22Rv1 (cell line): ENCODE data around the gene USP11.
"Not testable (repeated sequence)": the region's sequence is repeated elsewhere in the genome, so short reads cannot be mapped to it uniquely, and the experiment has no call there.

ENCODE experiments used
- H3K27ac ChIP-seq: fragments of 450-650 bp; 2 replicates; pipeline ENCODE4 v1.5.1; 2017
- CTCF ChIP-seq: fragments of 450-650 bp; IDR thresholded peaks from 2 replicates; pipeline ENCODE4 v1.5.1; 2017; ENCODE audit warnings: mild to moderate bottlenecking
- ZFX ChIP-seq: fragments of 450-650 bp; IDR thresholded peaks from 2 replicates; pipeline ENCODE4 v1.6.1; 2017; ENCODE audit warnings: antibody characterized with exemption, borderline replicate concordance

Gene USP11

GRCh38 chrX:47247206-47247998 is 14.6 kb downstream of the USP11 start:
- TF ChIP-seq ZFX: no peak
- no peak for TF ChIP-seq CTCF

GRCh38 chrX:47247999-47248320 is 15.2 kb downstream of the USP11 start:
- TF ChIP-seq ZFX: no peak
- no peak for TF ChIP-seq CTCF
- H3K27ac ChIP-seq: no peak overlapping the region

More at GRCh38 chrX:47247206-47247998, 14.6 kb downstream of the USP11 start:
- no peak overlapping the region for H3K27ac ChIP-seq

- TF ChIP-seq ZFX (no peak), CTCF (no peak)
- H3K27ac ChIP-seq: no peak overlapping the region
These were observed 15.8 kb downstream of the USP11 start for GRCh38 chrX:47248576-47248975.

- no peak overlapping the region for H3K27ac ChIP-seq
- TF ChIP-seq ZFX (no peak), CTCF (no peak)
These were observed 17.2 kb downstream of the USP11 start for GRCh38 chrX:47250017-47250347.

- H3K27ac ChIP-seq: not testable (repeated sequence)
These were observed 24.8 kb downstream of the USP11 start for GRCh38 chrX:47257620-47258019.

- H3K27ac ChIP-seq: no peak overlapping the region
These were observed 31.8 kb downstream of the USP11 start for GRCh38 chrX:47264483-47265173.

GRCh38 chrX:47266643-47267042 is 33.8 kb downstream of the USP11 start:
- H3K27ac ChIP-seq: no peak overlapping the region
- no peak for TF ChIP-seq CTCF
- no peak for TF ChIP-seq ZFX

More at GRCh38 chrX:47264483-47265173, 31.8 kb downstream of the USP11 start:
- no peak for TF ChIP-seq CTCF
- TF ChIP-seq ZFX: no peak

GRCh38 chrX:47272013-47272408 is 39.2 kb downstream of the USP11 start:
- TF ChIP-seq ZFX (no peak), CTCF (no peak)
- H3K27ac ChIP-seq: no peak overlapping the region
